HEK293 (cell line): ENCODE measurements around the gene PPRC1.

Source experiments
- BCL11B ChIP-seq: fragments of 450-650 bp; formaldehyde crosslinking; IDR thresholded peaks from 2 replicates; pipeline ENCODE4 v1.5.1; 2016; ENCODE audit warnings: low read depth, missing biosample characterization, missing genetic modification characterization
- MYNN ChIP-seq: fragments of 450-650 bp; formaldehyde crosslinking; IDR thresholded peaks from 2 replicates; pipeline ENCODE4 v1.5.1; 2016; ENCODE audit warnings: missing biosample characterization, missing genetic modification characterization, borderline replicate concordance
- MZF1 ChIP-seq: fragments of 450-650 bp; formaldehyde crosslinking; IDR thresholded peaks from 2 replicates; pipeline ENCODE4 v1.5.1; 2017; ENCODE audit warnings: missing biosample characterization, missing genetic modification characterization, borderline replicate concordance
- SALL2 ChIP-seq: fragments of 450-650 bp; formaldehyde crosslinking; IDR thresholded peaks from 2 replicates; pipeline ENCODE4 v1.5.0; 2017; ENCODE audit warnings: missing biosample characterization, mild to moderate bottlenecking, missing genetic modification characterization, borderline replicate concordance
- SETDB1 ChIP-seq: IDR thresholded peaks from one replicate; pipeline ENCODE4 v1.6.1; 2017; ENCODE audit warnings: mild to moderate bottlenecking, low read length, moderate library complexity, mixed read lengths; ENCODE audit not compliant: insufficient read length
- TCF7L2 ChIP-seq: IDR thresholded peaks from 2 replicates; pipeline ENCODE4 v1.6.1; 2011; ENCODE audit warnings: low read depth, mild to moderate bottlenecking, inconsistent platforms, low read length, moderate library complexity, borderline replicate concordance
- ZFP69B ChIP-seq: fragments of 450-650 bp; formaldehyde crosslinking; IDR thresholded peaks from 2 replicates; pipeline ENCODE4 v1.5.1; 2016; ENCODE audit warnings: missing biosample characterization, missing genetic modification characterization
- ZNF146 ChIP-seq: fragments of 450-650 bp; formaldehyde crosslinking; IDR thresholded peaks from 2 replicates; pipeline ENCODE4 v1.5.1; 2016; ENCODE audit warnings: missing biosample characterization, missing genetic modification characterization
- ZNF169 ChIP-seq: fragments of 450-650 bp; formaldehyde crosslinking; IDR thresholded peaks from 2 replicates; pipeline ENCODE4 v1.5.1; 2016; ENCODE audit warnings: missing biosample characterization, missing genetic modification characterization
- ZNF184 ChIP-seq: fragments of 450-650 bp; IDR thresholded peaks from 2 replicates; pipeline ENCODE4 v1.5.1; 2018; ENCODE audit warnings: missing biosample characterization, mild to moderate bottlenecking, missing genetic modification characterization
- ZNF2 ChIP-seq: fragments of 450-650 bp; formaldehyde crosslinking; IDR thresholded peaks from 2 replicates; pipeline ENCODE4 v1.5.1; 2016; ENCODE audit warnings: missing biosample characterization, missing genetic modification characterization
- ZNF248 ChIP-seq: fragments of 450-650 bp; formaldehyde crosslinking; IDR thresholded peaks from 2 replicates; pipeline ENCODE4 v1.5.1; 2017; ENCODE audit warnings: missing biosample characterization, missing genetic modification characterization
- ZNF335 ChIP-seq: fragments of 450-650 bp; formaldehyde crosslinking; conservative IDR thresholded peaks from 2 replicates; pipeline ENCODE4 v1.5.1; 2016; ENCODE audit warnings: missing biosample characterization, missing genetic modification characterization
- ZNF366 ChIP-seq: fragments of 450-650 bp; formaldehyde crosslinking; conservative IDR thresholded peaks from 2 replicates; pipeline ENCODE4 v1.5.1; 2016; ENCODE audit warnings: missing biosample characterization, missing genetic modification characterization
- ZNF391 ChIP-seq: fragments of 450-650 bp; formaldehyde crosslinking; IDR thresholded peaks from 2 replicates; pipeline ENCODE4 v1.5.1; 2016; ENCODE audit warnings: low read depth, missing biosample characterization, missing genetic modification characterization, borderline replicate concordance
- ZNF404 ChIP-seq: fragments of 450-650 bp; formaldehyde crosslinking; IDR thresholded peaks from 2 replicates; pipeline ENCODE4 v1.5.1; 2017; ENCODE audit warnings: missing biosample characterization, missing genetic modification characterization
- ZNF426 ChIP-seq: fragments of 450-650 bp; formaldehyde crosslinking; IDR thresholded peaks from 2 replicates; pipeline ENCODE4 v1.5.1; 2017; ENCODE audit warnings: missing biosample characterization, missing genetic modification characterization, mild to moderate bottlenecking, inconsistent platforms, moderate library complexity
- ZNF529 ChIP-seq: fragments of 450-650 bp; formaldehyde crosslinking; IDR thresholded peaks from 2 replicates; pipeline ENCODE4 v1.5.1; 2017; ENCODE audit warnings: missing genetic modification characterization, missing biosample characterization; ENCODE audit not compliant: insufficient replicate concordance
- ZNF548 ChIP-seq: fragments of 450-650 bp; formaldehyde crosslinking; IDR thresholded peaks from 2 replicates; pipeline ENCODE4 v1.5.1; 2016; ENCODE audit warnings: missing biosample characterization, missing genetic modification characterization
- ZNF654 ChIP-seq: fragments of 450-650 bp; formaldehyde crosslinking; IDR thresholded peaks from 2 replicates; pipeline ENCODE4 v1.5.1; 2016; ENCODE audit warnings: low read depth, missing biosample characterization, missing genetic modification characterization
- ZNF670 ChIP-seq: fragments of 450-650 bp; formaldehyde crosslinking; IDR thresholded peaks from 2 replicates; pipeline ENCODE4 v1.5.1; 2016; ENCODE audit warnings: missing biosample characterization, missing genetic modification characterization, low read depth
- ZNF707 ChIP-seq: fragments of 450-650 bp; formaldehyde crosslinking; IDR thresholded peaks from 2 replicates; pipeline ENCODE4 v1.5.1; 2016; ENCODE audit warnings: missing biosample characterization, missing genetic modification characterization
- ZNF837 ChIP-seq: fragments of 450-650 bp; formaldehyde crosslinking; IDR thresholded peaks from 2 replicates; pipeline ENCODE4 v1.5.1; 2016; ENCODE audit warnings: missing biosample characterization, missing genetic modification characterization
- ZSCAN16 ChIP-seq: fragments of 450-650 bp; formaldehyde crosslinking; IDR thresholded peaks from 2 replicates; pipeline ENCODE4 v1.5.1; 2016; ENCODE audit warnings: missing biosample characterization, missing genetic modification characterization
- TF ChIP-seq, protein P1 (sequence below): fragments of 450-650 bp; formaldehyde crosslinking; IDR thresholded peaks from 2 replicates; pipeline ENCODE4 v1.5.1; 2016; ENCODE audit warnings: missing biosample characterization, missing genetic modification characterization, low read depth
- TF ChIP-seq, protein P2 (sequence below): fragments of 450-650 bp; formaldehyde crosslinking; IDR thresholded peaks from 2 replicates; pipeline ENCODE4 v1.5.1; 2016; ENCODE audit warnings: missing biosample characterization, missing genetic modification characterization
- TF ChIP-seq, protein P3 (sequence below): fragments of 450-650 bp; formaldehyde crosslinking; IDR thresholded peaks from 2 replicates; pipeline ENCODE4 v1.5.0; 2017; ENCODE audit warnings: missing biosample characterization, missing genetic modification characterization, borderline replicate concordance
- TF ChIP-seq, protein P4 (sequence below): fragments of 450-650 bp; formaldehyde crosslinking; IDR thresholded peaks from 2 replicates; pipeline ENCODE4 v1.5.1; 2016; ENCODE audit warnings: missing biosample characterization, missing genetic modification characterization
- TF ChIP-seq, protein P5 (sequence below): fragments of 450-650 bp; formaldehyde crosslinking; IDR thresholded peaks from 2 replicates; pipeline ENCODE4 v1.5.1; 2016; ENCODE audit warnings: missing biosample characterization, missing genetic modification characterization

The PPRC1 gene

DNA sequence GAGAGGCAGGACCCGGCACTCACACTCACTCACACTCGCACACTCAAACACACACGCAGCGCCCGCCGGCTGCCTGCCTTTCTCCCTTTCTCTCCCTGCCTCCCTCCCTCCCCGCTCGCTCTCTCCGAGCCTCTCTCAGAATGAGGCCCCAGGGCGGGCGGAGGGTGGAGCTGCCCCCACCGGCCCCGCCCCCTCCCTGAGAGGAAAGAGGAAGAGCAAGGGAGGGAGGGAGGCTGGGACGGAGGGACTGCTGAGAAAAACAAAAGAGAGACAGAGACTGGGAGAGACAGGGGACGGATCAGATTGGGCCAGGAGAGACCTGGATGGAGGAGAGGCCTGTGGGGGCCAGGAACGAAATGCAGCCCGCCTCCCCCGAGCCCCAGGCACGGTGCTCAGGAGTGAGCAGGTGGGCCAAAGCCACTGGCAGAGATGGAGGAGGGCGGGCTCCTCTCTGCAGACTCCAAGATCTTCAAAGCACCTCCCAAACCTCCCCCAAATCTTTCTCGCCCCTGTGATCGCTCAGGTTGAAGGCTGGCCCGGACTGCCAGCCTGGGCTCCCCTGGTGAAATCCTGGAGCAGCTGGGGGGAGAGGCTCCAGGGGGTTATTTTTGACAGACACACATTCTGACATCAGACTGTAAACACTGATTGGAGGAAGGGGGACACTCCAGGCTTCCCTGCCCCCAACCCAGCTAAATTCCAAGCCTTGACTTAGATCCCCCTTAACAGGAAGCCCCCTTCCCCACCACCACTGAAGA lies 17.8 kb upstream of the PPRC1 start (continued):
- TF ChIP-seq, protein P1, sequence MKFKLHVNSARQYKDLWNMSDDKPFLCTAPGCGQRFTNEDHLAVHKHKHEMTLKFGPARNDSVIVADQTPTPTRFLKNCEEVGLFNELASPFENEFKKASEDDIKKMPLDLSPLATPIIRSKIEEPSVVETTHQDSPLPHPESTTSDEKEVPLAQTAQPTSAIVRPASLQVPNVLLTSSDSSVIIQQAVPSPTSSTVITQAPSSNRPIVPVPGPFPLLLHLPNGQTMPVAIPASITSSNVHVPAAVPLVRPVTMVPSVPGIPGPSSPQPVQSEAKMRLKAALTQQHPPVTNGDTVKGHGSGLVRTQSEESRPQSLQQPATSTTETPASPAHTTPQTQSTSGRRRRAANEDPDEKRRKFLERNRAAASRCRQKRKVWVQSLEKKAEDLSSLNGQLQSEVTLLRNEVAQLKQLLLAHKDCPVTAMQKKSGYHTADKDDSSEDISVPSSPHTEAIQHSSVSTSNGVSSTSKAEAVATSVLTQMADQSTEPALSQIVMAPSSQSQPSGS (tag by site-specific recombination) = no peak
- TF ChIP-seq SALL2 (tag by site-specific recombination) (no peak), ZFP69B (0 out of 2 replicates have a peak, but pooled peaks have one; percentile 36), ZSCAN16 (no peak), SETDB1 (no peak), ZNF335 (tag by site-specific recombination) (no peak; the same call in none of the 2 replicates), TCF7L2 (no peak), ZNF366 (peak; percentile 98), ZNF404 (tag by site-specific recombination) (no peak), MYNN (tag by site-specific recombination) (no peak), ZNF146 (tag by site-specific recombination) (no peak), ZNF707 (tag by site-specific recombination) (no peak), ZNF2 (no peak), ZNF184 (tag by site-specific recombination) (no peak), MZF1 (tag by site-specific recombination) (no peak), ZNF837 (tag by site-specific recombination) (no peak), ZNF169 (no peak), ZNF248 (tag by site-specific recombination) (no peak), ZNF426 (tag by site-specific recombination) (no peak), ZNF548 (tag by site-specific recombination) (no peak), ZNF391 (tag by site-specific recombination) (no peak), ZNF529 (tag by site-specific recombination) (no peak), ZNF654 (tag by site-specific recombination) (no peak), ZNF670 (tag by site-specific recombination) (no peak), BCL11B (no peak)
- TF ChIP-seq, protein P2, sequence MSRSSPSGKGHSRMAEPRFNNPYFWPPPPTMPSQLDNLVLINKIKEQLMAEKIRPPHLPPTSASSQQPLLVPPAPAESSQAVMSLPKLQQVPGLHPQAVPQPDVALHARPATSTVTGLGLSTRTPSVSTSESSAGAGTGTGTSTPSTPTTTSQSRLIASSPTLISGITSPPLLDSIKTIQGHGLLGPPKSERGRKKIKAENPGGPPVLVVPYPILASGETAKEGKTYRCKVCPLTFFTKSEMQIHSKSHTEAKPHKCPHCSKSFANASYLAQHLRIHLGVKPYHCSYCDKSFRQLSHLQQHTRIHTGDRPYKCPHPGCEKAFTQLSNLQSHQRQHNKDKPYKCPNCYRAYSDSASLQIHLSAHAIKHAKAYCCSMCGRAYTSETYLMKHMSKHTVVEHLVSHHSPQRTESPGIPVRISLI (tag by site-specific recombination) = no peak
- TF ChIP-seq, protein P3, sequence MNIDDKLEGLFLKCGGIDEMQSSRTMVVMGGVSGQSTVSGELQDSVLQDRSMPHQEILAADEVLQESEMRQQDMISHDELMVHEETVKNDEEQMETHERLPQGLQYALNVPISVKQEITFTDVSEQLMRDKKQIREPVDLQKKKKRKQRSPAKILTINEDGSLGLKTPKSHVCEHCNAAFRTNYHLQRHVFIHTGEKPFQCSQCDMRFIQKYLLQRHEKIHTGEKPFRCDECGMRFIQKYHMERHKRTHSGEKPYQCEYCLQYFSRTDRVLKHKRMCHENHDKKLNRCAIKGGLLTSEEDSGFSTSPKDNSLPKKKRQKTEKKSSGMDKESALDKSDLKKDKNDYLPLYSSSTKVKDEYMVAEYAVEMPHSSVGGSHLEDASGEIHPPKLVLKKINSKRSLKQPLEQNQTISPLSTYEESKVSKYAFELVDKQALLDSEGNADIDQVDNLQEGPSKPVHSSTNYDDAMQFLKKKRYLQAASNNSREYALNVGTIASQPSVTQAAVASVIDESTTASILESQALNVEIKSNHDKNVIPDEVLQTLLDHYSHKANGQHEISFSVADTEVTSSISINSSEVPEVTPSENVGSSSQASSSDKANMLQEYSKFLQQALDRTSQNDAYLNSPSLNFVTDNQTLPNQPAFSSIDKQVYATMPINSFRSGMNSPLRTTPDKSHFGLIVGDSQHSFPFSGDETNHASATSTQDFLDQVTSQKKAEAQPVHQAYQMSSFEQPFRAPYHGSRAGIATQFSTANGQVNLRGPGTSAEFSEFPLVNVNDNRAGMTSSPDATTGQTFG (tag by site-specific recombination) = no peak
- TF ChIP-seq, protein P4, sequence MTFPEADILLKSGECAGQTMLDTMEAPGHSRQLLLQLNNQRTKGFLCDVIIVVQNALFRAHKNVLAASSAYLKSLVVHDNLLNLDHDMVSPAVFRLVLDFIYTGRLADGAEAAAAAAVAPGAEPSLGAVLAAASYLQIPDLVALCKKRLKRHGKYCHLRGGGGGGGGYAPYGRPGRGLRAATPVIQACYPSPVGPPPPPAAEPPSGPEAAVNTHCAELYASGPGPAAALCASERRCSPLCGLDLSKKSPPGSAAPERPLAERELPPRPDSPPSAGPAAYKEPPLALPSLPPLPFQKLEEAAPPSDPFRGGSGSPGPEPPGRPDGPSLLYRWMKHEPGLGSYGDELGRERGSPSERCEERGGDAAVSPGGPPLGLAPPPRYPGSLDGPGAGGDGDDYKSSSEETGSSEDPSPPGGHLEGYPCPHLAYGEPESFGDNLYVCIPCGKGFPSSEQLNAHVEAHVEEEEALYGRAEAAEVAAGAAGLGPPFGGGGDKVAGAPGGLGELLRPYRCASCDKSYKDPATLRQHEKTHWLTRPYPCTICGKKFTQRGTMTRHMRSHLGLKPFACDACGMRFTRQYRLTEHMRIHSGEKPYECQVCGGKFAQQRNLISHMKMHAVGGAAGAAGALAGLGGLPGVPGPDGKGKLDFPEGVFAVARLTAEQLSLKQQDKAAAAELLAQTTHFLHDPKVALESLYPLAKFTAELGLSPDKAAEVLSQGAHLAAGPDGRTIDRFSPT (tag by site-specific recombination) = no peak
- TF ChIP-seq, protein P5, sequence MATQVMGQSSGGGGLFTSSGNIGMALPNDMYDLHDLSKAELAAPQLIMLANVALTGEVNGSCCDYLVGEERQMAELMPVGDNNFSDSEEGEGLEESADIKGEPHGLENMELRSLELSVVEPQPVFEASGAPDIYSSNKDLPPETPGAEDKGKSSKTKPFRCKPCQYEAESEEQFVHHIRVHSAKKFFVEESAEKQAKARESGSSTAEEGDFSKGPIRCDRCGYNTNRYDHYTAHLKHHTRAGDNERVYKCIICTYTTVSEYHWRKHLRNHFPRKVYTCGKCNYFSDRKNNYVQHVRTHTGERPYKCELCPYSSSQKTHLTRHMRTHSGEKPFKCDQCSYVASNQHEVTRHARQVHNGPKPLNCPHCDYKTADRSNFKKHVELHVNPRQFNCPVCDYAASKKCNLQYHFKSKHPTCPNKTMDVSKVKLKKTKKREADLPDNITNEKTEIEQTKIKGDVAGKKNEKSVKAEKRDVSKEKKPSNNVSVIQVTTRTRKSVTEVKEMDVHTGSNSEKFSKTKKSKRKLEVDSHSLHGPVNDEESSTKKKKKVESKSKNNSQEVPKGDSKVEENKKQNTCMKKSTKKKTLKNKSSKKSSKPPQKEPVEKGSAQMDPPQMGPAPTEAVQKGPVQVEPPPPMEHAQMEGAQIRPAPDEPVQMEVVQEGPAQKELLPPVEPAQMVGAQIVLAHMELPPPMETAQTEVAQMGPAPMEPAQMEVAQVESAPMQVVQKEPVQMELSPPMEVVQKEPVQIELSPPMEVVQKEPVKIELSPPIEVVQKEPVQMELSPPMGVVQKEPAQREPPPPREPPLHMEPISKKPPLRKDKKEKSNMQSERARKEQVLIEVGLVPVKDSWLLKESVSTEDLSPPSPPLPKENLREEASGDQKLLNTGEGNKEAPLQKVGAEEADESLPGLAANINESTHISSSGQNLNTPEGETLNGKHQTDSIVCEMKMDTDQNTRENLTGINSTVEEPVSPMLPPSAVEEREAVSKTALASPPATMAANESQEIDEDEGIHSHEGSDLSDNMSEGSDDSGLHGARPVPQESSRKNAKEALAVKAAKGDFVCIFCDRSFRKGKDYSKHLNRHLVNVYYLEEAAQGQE = no peak
